ENCODE results near the gene FTO. TPM values are rescaled to one million over a fixed set of nuclear protein-coding genes. Genes with fewer than 3 reads are reported as not detected.

Gene FTO
- total RNA-seq, 1 experiment from 2014 or later: 57.4 TPM

- peak overlapping the region; percentile 18; the same call in 1 of the 2 replicates for H3K27ac Mint-ChIP-seq
- H3K4me1 Mint-ChIP-seq: peaks cover 6% of the 10 kb centered on the region; the same call in 1 of the 2 replicates
- ChIA-PET POLR2A (no interaction called here), CTCF (interaction anchor here (1.4 to 1.5 kb wide), 2 partner anchors 322 to 411 kb away, joined by 3 read pairs; no protein-coding TSS in a partner anchor)
- no peak for ATAC-seq
- TF ChIP-seq ZSCAN18 (CRISPR knock-in tag; IDR thresholded peaks at IDR 0.05): no peak
- no peak overlapping the region for H3K4me3 Mint-ChIP-seq
- H3K9me3 Mint-ChIP-seq: no peaks in the 10 kb centered on the region
- DNase-seq (ENCODE audit: low spot score): no peak
- H3K36me3 Mint-ChIP-seq: 0 out of 2 replicates have a peak, but pooled peaks cover under 1% of the 10 kb centered on the region
- no peaks in the 10 kb centered on the region for H3K27me3 Mint-ChIP-seq (ENCODE audit: low read depth)
These were observed 257.1 kb downstream of the FTO start for GRCh38 chr16:53960954-53961616.

GRCh38 chr16:53962041-53962440, 258.1 kb downstream of the FTO start:
- Mint-ChIP-seq H3K27ac (no peak overlapping the region), H3K4me3 (no peak overlapping the region), H3K36me3 (0 out of 2 replicates have a peak, but pooled peaks cover 3% of the 10 kb centered on the region), H3K27me3 (ENCODE audit: low read depth) (no peaks in the 10 kb centered on the region), H3K4me1 (peaks cover 6% of the 10 kb centered on the region; the same call in 1 of the 2 replicates), H3K9me3 (no peaks in the 10 kb centered on the region)
- ChIA-PET CTCF (no interaction called here), POLR2A (no interaction called here)
- ATAC-seq (no peak), DNase-seq (ENCODE audit: low spot score) (no peak)
- TF ChIP-seq HMGA2 (CRISPR knock-in tag; IDR thresholded peaks at IDR 0.05) (no peak), NR2C2 (CRISPR knock-in tag; IDR thresholded peaks at IDR 0.05) (no peak), GRHL2 (CRISPR knock-in tag; IDR thresholded peaks at IDR 0.05; ENCODE audit: insufficient replicate concordance, severe bottlenecking) (no peak), KAT7 (CRISPR knock-in tag; IDR thresholded peaks at IDR 0.05; ENCODE audit: borderline replicate concordance) (no peak), ERG (CRISPR knock-in tag; IDR thresholded peaks at IDR 0.05) (no peak), JAZF1 (CRISPR knock-in tag; IDR thresholded peaks at IDR 0.05) (no peak)

GRCh38 chr16:53964145-53964790, 260.3 kb downstream of the FTO start:
- Mint-ChIP-seq H3K4me3 (no peak overlapping the region), H3K9me3 (no peaks in the 10 kb centered on the region), H3K27me3 (ENCODE audit: low read depth) (no peaks in the 10 kb centered on the region), H3K4me1 (peaks cover 16% of the 10 kb centered on the region), H3K27ac (no peak overlapping the region), H3K36me3 (0 out of 2 replicates have a peak, but pooled peaks cover 3% of the 10 kb centered on the region)
- ATAC-seq (no peak), DNase-seq (ENCODE audit: low spot score) (no peak)
- CTCF ChIA-PET: no interaction called here
- POLR2A ChIA-PET: no interaction called here
- TF ChIP-seq TEAD1 (CRISPR knock-in tag; IDR thresholded peaks at IDR 0.05): no peak
- TF ChIP-seq HMGXB4 (CRISPR knock-in tag; IDR thresholded peaks at IDR 0.05): no peak
- TF ChIP-seq ZBTB43 (CRISPR knock-in tag; IDR thresholded peaks at IDR 0.05): no peak
- no peak for TF ChIP-seq IRF2 (CRISPR knock-in tag; IDR thresholded peaks at IDR 0.05; ENCODE audit: borderline replicate concordance, low read depth)
- no peak for TF ChIP-seq CTCF (IDR thresholded peaks at IDR 0.05)
- TF ChIP-seq FOXK1 (CRISPR knock-in tag; IDR thresholded peaks at IDR 0.05): no peak
- TF ChIP-seq TP53 (CRISPR knock-in tag; IDR thresholded peaks at IDR 0.05): no peak
- no peak for TF ChIP-seq ZNF512 (CRISPR knock-in tag; IDR thresholded peaks at IDR 0.05; ENCODE audit: borderline replicate concordance)
- no peak for TF ChIP-seq SP1 (CRISPR knock-in tag; conservative IDR thresholded peaks at IDR 0.05)
- TF ChIP-seq ERG (CRISPR knock-in tag; IDR thresholded peaks at IDR 0.05): no peak
- TF ChIP-seq NFATC4 (CRISPR knock-in tag; IDR thresholded peaks at IDR 0.05): no peak
- TF ChIP-seq NR1H2 (CRISPR knock-in tag; IDR thresholded peaks at IDR 0.05): no peak
- no peak for TF ChIP-seq NR3C1 (CRISPR knock-in tag; conservative IDR thresholded peaks at IDR 0.05; ENCODE audit: low read depth)
- TF ChIP-seq JUN (CRISPR knock-in tag; IDR thresholded peaks at IDR 0.05): no peak
